Caco-2 (cell line): ENCODE data around the gene HIVEP2. TPM values are rescaled to one million over a fixed set of nuclear protein-coding genes. Genes with fewer than 3 reads are reported as not detected.

Experiments used
- BruUV-seq: library from RNA; stranded (reverse); fragments of 400-500 nt; replicated peaks from 2 replicates; lab custom pipeline; 2021; lab: Mats Ljungman, UMichigan
- CTCF ChIA-PET: fragments of 300-600 bp; sonication (Branson Sonifier 250); formaldehyde crosslinking; loops from one replicate; lab custom pipeline; 2022; ENCODE audit warnings: antibody characterized with exemption; lab: Charles Lee
- POLR2A ChIA-PET: fragments of 300-600 bp; sonication (Branson Sonifier 250); formaldehyde crosslinking; loops from one replicate; lab custom pipeline; 2022; ENCODE audit warnings: antibody characterized with exemption; lab: Charles Lee
- DNase-seq, 2 experiments: peaks; one replicate each; pipeline versions ENCODE4 v3.0.0 to v3.0.0-alpha.2; 2020 to 2022
- H3K27me3 ChIP-seq: replicated peaks from 2 replicates; pipeline ENCODE4 v1.6.0; 2011; ENCODE audit warnings: low read length; ENCODE audit not compliant: control insufficient read depth, insufficient read depth
- H3K36me3 ChIP-seq: 2 replicates; pipeline ENCODE4 v1.5.1; 2011; ENCODE audit warnings: low read length; ENCODE audit not compliant: control insufficient read depth, insufficient read depth
- H3K4me1 ChIP-seq: fragments of 250-450 bp; sonication (Bioruptor Pico); 2 replicates; pipeline ENCODE4 v1.5.1; 2020; ENCODE audit warnings: mild to moderate bottlenecking
- H3K4me3 ChIP-seq: 2 replicates; pipeline ENCODE4 v1.5.1; 2011; ENCODE audit warnings: low read depth, mild to moderate bottlenecking, control low read depth, low read length
- H3K9me3 ChIP-seq: fragments of 250-450 bp; sonication (Bioruptor Pico); 2 replicates; pipeline ENCODE4 v1.5.1; 2020; ENCODE audit warnings: mild to moderate bottlenecking, moderate library complexity
- H3K27ac Mint-ChIP-seq: one replicate; pipeline ENCODE4 v1.8.0; 2022; ENCODE audit warnings: mixed read lengths; ENCODE audit not compliant: unreplicated experiment
- H3K27me3 Mint-ChIP-seq: one replicate; pipeline ENCODE4 v1.8.0; 2022; ENCODE audit warnings: mixed read lengths; ENCODE audit not compliant: insufficient read depth, unreplicated experiment
- H3K36me3 Mint-ChIP-seq: one replicate; pipeline ENCODE4 v1.8.0; 2022; ENCODE audit warnings: mild to moderate bottlenecking, mixed read lengths; ENCODE audit not compliant: insufficient read depth, unreplicated experiment
- H3K4me1 Mint-ChIP-seq: one replicate; pipeline ENCODE4 v1.8.0; 2022; ENCODE audit warnings: low read depth, mixed read lengths; ENCODE audit not compliant: unreplicated experiment
- H3K4me3 Mint-ChIP-seq: one replicate; pipeline ENCODE4 v1.8.0; 2022; ENCODE audit warnings: mild to moderate bottlenecking, moderate library complexity, mixed read lengths; ENCODE audit not compliant: unreplicated experiment
- H3K9me3 Mint-ChIP-seq: one replicate; pipeline ENCODE4 v1.8.0; 2022; ENCODE audit warnings: mixed read lengths; ENCODE audit not compliant: unreplicated experiment
- intact Hi-C: fragments of 100-400 bp; cut with micrococcal nuclease; formaldehyde crosslinking; loops from one replicate; pipeline ENCODE4 v1.10.0; 2022; ENCODE audit not compliant: unreplicated experiment
- total RNA-seq: library from RNA; stranded (reverse); gene quantifications from 2 replicates; pipeline ENCODE4 v1.2.3, GENCODE V29; 2022
- TF ChIP-seq, protein P1 (sequence below), 2 experiments: fragments of 200-600 bp in 1 of 2; IDR thresholded peaks; 1 replicate in 1 of 2; 2 replicates in 1 of 2; pipeline versions ENCODE4 v1.5.1 to v1.8.0; 2011 to 2022; ENCODE audit warnings: antibody characterized with exemption in 1 of 2, control low read depth in 1 of 2, inconsistent platforms in 1 of 2, low read depth in 1 of 2, low read length in 1 of 2, mild to moderate bottlenecking in 1 of 2, moderate library complexity in 1 of 2; ENCODE audit not compliant: insufficient read depth in 1 of 2, severe bottlenecking in 1 of 2, unreplicated experiment in 1 of 2

Gene HIVEP2
- total RNA-seq, 1 experiment from 2014 or later, result 1.0 TPM

DNA sequence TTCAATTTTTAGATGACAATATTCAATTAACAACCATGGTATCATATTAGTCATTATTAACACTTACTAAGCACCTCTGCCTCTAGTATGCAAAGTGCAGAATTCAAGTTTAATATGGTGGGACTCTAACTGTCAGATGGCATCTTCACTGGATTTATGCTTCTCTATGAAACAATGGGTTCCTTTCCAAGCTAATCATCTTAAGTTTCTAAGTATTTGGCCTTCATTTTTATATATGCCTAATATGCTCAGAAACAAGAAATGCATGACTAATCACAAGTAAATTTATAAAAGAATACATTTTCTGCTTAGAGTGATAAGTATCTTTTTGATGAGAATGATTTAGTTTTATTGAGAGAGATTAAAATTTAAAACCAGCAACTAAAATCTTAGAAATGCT is 144.7 kb downstream of the HIVEP2 start:
- H3K27me3 ChIP-seq, result no peaks in the 10 kb centered on the region
- H3K9me3 ChIP-seq, result no peaks in the 10 kb centered on the region
- CTCF ChIA-PET, result no interaction called here
- peaks cover 7% of the 10 kb centered on the region; the same call in 1 of the 2 replicates for H3K4me1 ChIP-seq
- TF ChIP-seq, protein P1, sequence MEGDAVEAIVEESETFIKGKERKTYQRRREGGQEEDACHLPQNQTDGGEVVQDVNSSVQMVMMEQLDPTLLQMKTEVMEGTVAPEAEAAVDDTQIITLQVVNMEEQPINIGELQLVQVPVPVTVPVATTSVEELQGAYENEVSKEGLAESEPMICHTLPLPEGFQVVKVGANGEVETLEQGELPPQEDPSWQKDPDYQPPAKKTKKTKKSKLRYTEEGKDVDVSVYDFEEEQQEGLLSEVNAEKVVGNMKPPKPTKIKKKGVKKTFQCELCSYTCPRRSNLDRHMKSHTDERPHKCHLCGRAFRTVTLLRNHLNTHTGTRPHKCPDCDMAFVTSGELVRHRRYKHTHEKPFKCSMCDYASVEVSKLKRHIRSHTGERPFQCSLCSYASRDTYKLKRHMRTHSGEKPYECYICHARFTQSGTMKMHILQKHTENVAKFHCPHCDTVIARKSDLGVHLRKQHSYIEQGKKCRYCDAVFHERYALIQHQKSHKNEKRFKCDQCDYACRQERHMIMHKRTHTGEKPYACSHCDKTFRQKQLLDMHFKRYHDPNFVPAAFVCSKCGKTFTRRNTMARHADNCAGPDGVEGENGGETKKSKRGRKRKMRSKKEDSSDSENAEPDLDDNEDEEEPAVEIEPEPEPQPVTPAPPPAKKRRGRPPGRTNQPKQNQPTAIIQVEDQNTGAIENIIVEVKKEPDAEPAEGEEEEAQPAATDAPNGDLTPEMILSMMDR (IDR thresholded peaks at IDR 0.05; ENCODE audit: insufficient read depth in 1 of 2, low read depth in 1 of 2, low read length in 1 of 2, severe bottlenecking in 1 of 2, unreplicated experiment in 1 of 2), result no peak
- Mint-ChIP-seq H3K4me1 (no peaks in the 10 kb centered on the region), H3K9me3 (no peaks in the 10 kb centered on the region), H3K36me3 (no peaks in the 10 kb centered on the region), H3K27me3 (no peaks in the 10 kb centered on the region), H3K27ac (no peak overlapping the region), H3K4me3 (no peak overlapping the region)
- no TSS peak for BruUV-seq
- no peak for DNase-seq
- no peak overlapping the region for H3K4me3 ChIP-seq
- intact Hi-C loops, result no loop called here
- POLR2A ChIA-PET, result no interaction called here
- H3K36me3 ChIP-seq, result no peaks in the 10 kb centered on the region

GRCh38 chr6:142799639-142800038 is 145.3 kb downstream of the HIVEP2 start:
- H3K9me3 Mint-ChIP-seq, result no peaks in the 10 kb centered on the region
- Histone ChIP-seq H3K4me3 (no peak overlapping the region), H3K4me1 (peaks cover 7% of the 10 kb centered on the region; the same call in 1 of the 2 replicates), H3K9me3 (no peaks in the 10 kb centered on the region), H3K36me3 (no peaks in the 10 kb centered on the region), H3K27me3 (no peaks in the 10 kb centered on the region)
- H3K27me3 Mint-ChIP-seq, result no peaks in the 10 kb centered on the region
- no TSS peak for BruUV-seq
- CTCF ChIA-PET, result no interaction called here
- intact Hi-C loops, result no loop called here
- no peak overlapping the region for H3K4me3 Mint-ChIP-seq
- no peak for DNase-seq
- no peak overlapping the region for H3K27ac Mint-ChIP-seq
- H3K4me1 Mint-ChIP-seq, result no peaks in the 10 kb centered on the region
- no peaks in the 10 kb centered on the region for H3K36me3 Mint-ChIP-seq
- POLR2A ChIA-PET, result no interaction called here
- TF ChIP-seq, protein P1 (IDR thresholded peaks at IDR 0.05; ENCODE audit: insufficient read depth in 1 of 2, low read depth in 1 of 2, low read length in 1 of 2, severe bottlenecking in 1 of 2, unreplicated experiment in 1 of 2), result no peak

DNA sequence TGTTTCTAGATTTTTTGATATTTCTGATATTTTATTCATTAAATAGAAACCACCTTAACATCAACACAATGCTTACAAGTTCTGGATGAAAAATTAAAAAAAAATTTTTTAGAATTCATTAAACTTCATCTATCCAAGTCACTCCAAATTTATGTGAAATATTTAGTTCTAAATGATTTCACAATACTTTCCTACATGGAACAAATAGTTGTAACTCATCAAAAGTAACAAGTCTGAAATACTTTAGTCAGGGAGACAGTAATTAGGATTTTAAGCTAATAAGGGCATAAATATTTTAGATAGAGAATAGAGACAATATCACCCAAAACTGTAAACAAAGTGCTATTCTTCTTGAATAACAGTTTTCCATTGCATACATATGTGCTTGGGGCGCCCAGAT is 147.8 kb downstream of the HIVEP2 start:
- TF ChIP-seq, protein P1 (IDR thresholded peaks at IDR 0.05; ENCODE audit: insufficient read depth in 1 of 2, low read depth in 1 of 2, low read length in 1 of 2, severe bottlenecking in 1 of 2, unreplicated experiment in 1 of 2), result no peak
- Histone ChIP-seq H3K4me1 (peaks cover 3% of the 10 kb centered on the region; the same call in 1 of the 2 replicates), H3K9me3 (no peaks in the 10 kb centered on the region), H3K36me3 (no peaks in the 10 kb centered on the region), H3K4me3 (no peak overlapping the region), H3K27me3 (no peaks in the 10 kb centered on the region)
- H3K9me3 Mint-ChIP-seq, result no peaks in the 10 kb centered on the region
- H3K27me3 Mint-ChIP-seq, result peaks cover 2% of the 10 kb centered on the region
- DNase-seq, result no peak
- no peak overlapping the region for H3K27ac Mint-ChIP-seq
- no peaks in the 10 kb centered on the region for H3K36me3 Mint-ChIP-seq
- POLR2A ChIA-PET, result no interaction called here
- CTCF ChIA-PET, result no interaction called here
- no peak overlapping the region for H3K4me3 Mint-ChIP-seq
- intact Hi-C loops, result no loop called here
- BruUV-seq, result no TSS peak
- no peaks in the 10 kb centered on the region for H3K4me1 Mint-ChIP-seq
